GM23338 (cell line): ENCODE data around the gene PDP2. TPM values are rescaled to one million over a fixed set of nuclear protein-coding genes. Genes with fewer than 3 reads are reported as not detected.

Experiments
- ATAC-seq: fragments of 200-7000 bp; cut with Tn5 transposase; 3 replicates; pipeline ENCODE4 v1.9.1; 2020
- DNase-seq: peaks from one replicate; pipeline ENCODE4 v3.0.0-alpha.2; 2015; ENCODE audit warnings: low spot score
- H2AFZ ChIP-seq: fragments of 200-600 bp; sonication (generic); 2 replicates; pipeline ENCODE4 v1.8.0; 2016; ENCODE audit warnings: antibody characterized with exemption, mild to moderate bottlenecking, moderate library complexity
- H3F3A ChIP-seq: fragments of 200-600 bp; sonication (generic); replicated peaks from 2 replicates; pipeline ENCODE4 v1.8.0; 2017; ENCODE audit warnings: antibody characterized with exemption, mixed run types, low read depth
- H3K27ac ChIP-seq: fragments of 200-600 bp; sonication (generic); 2 replicates; pipeline ENCODE4 v1.6.1; 2016; ENCODE audit warnings: low read depth
- H3K27me3 ChIP-seq: fragments of 200-600 bp; sonication (generic); 2 replicates; pipeline ENCODE4 v1.8.0; 2016; ENCODE audit warnings: mild to moderate bottlenecking, mixed run types, moderate library complexity; ENCODE audit not compliant: insufficient read depth
- H3K36me3 ChIP-seq: fragments of 200-600 bp; sonication (generic); 2 replicates; pipeline ENCODE4 v1.8.0; 2016; ENCODE audit warnings: mild to moderate bottlenecking; ENCODE audit not compliant: insufficient read depth
- H3K4me1 ChIP-seq: fragments of 200-600 bp; sonication (generic); 2 replicates; pipeline ENCODE4 v1.8.0; 2016; ENCODE audit warnings: mild to moderate bottlenecking, moderate library complexity; ENCODE audit not compliant: insufficient read depth
- H3K4me2 ChIP-seq: fragments of 200-600 bp; sonication (generic); 2 replicates; pipeline ENCODE4 v1.7.1; 2017; ENCODE audit warnings: mixed run types
- H3K4me3 ChIP-seq: fragments of 200-600 bp; sonication (generic); 2 replicates; pipeline ENCODE4 v1.6.1; 2016; ENCODE audit warnings: mixed run types
- H3K79me2 ChIP-seq: fragments of 200-600 bp; sonication (generic); replicated peaks from 2 replicates; pipeline ENCODE4 v1.8.0; 2017; ENCODE audit warnings: mild to moderate bottlenecking; ENCODE audit not compliant: insufficient read depth
- H3K9me2 ChIP-seq: fragments of 200-600 bp; sonication (generic); 2 replicates; pipeline ENCODE4 v1.8.0; 2017; ENCODE audit not compliant: insufficient read depth
- H4K20me1 ChIP-seq: fragments of 200-600 bp; sonication (generic); replicated peaks from 2 replicates; pipeline ENCODE4 v1.8.0; 2017; ENCODE audit warnings: mild to moderate bottlenecking; ENCODE audit not compliant: insufficient read depth
- H3K27ac Mint-ChIP-seq: 2 replicates; pipeline ENCODE4 v1.8.0; 2020; ENCODE audit warnings: inconsistent platforms, mild to moderate bottlenecking, moderate library complexity, mixed read lengths
- H3K27me3 Mint-ChIP-seq: 3 replicates; pipeline ENCODE4 v1.8.0; 2022; ENCODE audit warnings: low read depth, mild to moderate bottlenecking, moderate library complexity, mixed read lengths, inconsistent platforms; ENCODE audit not compliant: insufficient read depth, poor library complexity
- H3K36me3 Mint-ChIP-seq: 3 replicates; pipeline ENCODE4 v1.8.0; 2021; ENCODE audit warnings: low read depth, mild to moderate bottlenecking, inconsistent platforms, moderate library complexity, mixed read lengths
- H3K4me1 Mint-ChIP-seq: 3 replicates; pipeline ENCODE4 v1.8.0; 2020; ENCODE audit warnings: mild to moderate bottlenecking, inconsistent platforms, mixed read lengths
- H3K4me3 Mint-ChIP-seq: 3 replicates; pipeline ENCODE4 v1.8.0; 2021; ENCODE audit warnings: moderate library complexity, mild to moderate bottlenecking, inconsistent platforms, mixed read lengths
- H3K9me3 Mint-ChIP-seq: 3 replicates; pipeline ENCODE4 v1.8.0; 2020; ENCODE audit warnings: moderate library complexity, mild to moderate bottlenecking, inconsistent platforms, mixed read lengths
- EZH2 ChIP-seq: fragments of 200-600 bp; sonication (generic); IDR thresholded peaks from one replicate; pipeline ENCODE4 v1.8.0; 2017; ENCODE audit warnings: antibody characterized with exemption, mild to moderate bottlenecking, low read depth; ENCODE audit not compliant: unreplicated experiment
- JUNB ChIP-seq: IDR thresholded peaks from one replicate; pipeline ENCODE4 v1.6.1; 2016; ENCODE audit warnings: antibody characterized with exemption; ENCODE audit not compliant: unreplicated experiment
- ZNF331 ChIP-seq: fragments of 250-450 bp; sonication (Bioruptor Pico); IDR thresholded peaks from 2 replicates; pipeline ENCODE4 v1.5.0; 2020; ENCODE audit warnings: low read depth, mild to moderate bottlenecking, moderate library complexity
- polyA plus RNA-seq: library from polyadenylated mRNA; unstranded; fragments of >200 nt; fragmentation: Nextera tagmentation; extraction: Ambion mirVana; gene quantifications from 2 replicates; pipeline ENCODE4 v1.2.1, GENCODE V29; 2016
- total RNA-seq: library from RNA; depleted of rRNA; stranded (reverse); fragments of >200 nt; shearing (Covaris generic); gene quantifications from 2 replicates; pipeline ENCODE4 v1.2.3, GENCODE V29; 2014
- TF ChIP-seq, protein P1 (sequence below), 2 experiments: fragments of 200-600 bp in 1 of 2; sonication (generic) in 1 of 2; conservative IDR thresholded peaks; 2 replicates each; pipeline versions ENCODE4 v1.5.1 to v1.6.1; 2016 to 2017; ENCODE audit warnings: antibody characterized with exemption in 2 of 2, low read depth in 2 of 2, mild to moderate bottlenecking in 2 of 2, moderate library complexity in 1 of 2

PDP2 gene
- total and polyA plus RNA-seq, 2 experiments from 2014 or later = 9.0 to 23.2 TPM

DNA sequence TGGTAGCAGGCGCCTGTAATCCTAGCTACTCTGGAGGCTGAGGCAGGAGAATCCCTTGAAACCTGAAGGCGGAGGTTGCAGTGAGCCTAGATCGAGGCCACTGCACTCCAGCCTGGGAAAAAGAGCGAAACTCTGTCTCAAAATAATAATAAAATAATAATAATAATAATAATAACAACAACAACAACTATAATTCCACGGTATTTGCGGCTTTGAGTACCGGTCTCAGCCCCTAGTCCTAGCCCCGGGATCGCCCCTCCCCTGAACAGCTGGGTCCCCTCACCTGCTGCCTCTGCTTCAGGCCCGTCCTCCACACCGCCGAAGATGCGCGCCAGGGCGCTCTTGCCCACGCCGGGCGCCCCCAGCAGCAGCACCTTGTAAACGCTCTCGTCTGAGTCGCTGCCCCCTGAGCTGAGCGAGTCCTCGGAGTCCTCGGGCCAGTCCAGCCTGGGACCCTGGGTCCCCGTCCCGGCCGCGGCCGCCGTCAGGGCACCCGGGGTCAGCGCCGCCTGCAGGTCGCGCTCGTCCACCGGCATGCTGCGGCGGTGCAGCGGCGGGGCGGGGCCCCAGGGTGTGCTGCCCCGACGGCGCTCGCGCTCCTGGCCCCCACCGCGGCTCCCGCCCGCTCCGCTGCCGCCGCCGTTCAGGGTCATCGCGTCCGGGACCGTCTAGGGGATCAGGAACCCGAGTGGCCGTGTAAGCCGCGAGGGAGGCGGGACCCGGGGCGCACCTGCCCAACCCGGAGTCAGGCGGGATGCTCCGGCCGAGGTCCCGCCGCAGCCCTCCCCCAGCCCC, 44.4 kb downstream of the PDP2 start:
- no peaks in the 10 kb centered on the region for H3K4me1 ChIP-seq
- peaks cover 48% of the 10 kb centered on the region for H3K27me3 ChIP-seq
- no peak overlapping the region for H3K27ac ChIP-seq
- no peaks in the 10 kb centered on the region for H3K9me2 ChIP-seq
- no peaks in the 10 kb centered on the region for H3F3A ChIP-seq
- H3K36me3 Mint-ChIP-seq = no peaks in the 10 kb centered on the region
- H3K27ac Mint-ChIP-seq = no peak overlapping the region
- DNase-seq = peak; percentile 79
- H2AFZ ChIP-seq = peak overlapping the region; percentile 93; the same call in 1 of the 2 replicates
- H3K79me2 ChIP-seq = no peaks in the 10 kb centered on the region
- ATAC-seq = peak; percentile 82
- peak overlapping the region; percentile 70 for H3K4me3 Mint-ChIP-seq
- TF ChIP-seq, protein P1, sequence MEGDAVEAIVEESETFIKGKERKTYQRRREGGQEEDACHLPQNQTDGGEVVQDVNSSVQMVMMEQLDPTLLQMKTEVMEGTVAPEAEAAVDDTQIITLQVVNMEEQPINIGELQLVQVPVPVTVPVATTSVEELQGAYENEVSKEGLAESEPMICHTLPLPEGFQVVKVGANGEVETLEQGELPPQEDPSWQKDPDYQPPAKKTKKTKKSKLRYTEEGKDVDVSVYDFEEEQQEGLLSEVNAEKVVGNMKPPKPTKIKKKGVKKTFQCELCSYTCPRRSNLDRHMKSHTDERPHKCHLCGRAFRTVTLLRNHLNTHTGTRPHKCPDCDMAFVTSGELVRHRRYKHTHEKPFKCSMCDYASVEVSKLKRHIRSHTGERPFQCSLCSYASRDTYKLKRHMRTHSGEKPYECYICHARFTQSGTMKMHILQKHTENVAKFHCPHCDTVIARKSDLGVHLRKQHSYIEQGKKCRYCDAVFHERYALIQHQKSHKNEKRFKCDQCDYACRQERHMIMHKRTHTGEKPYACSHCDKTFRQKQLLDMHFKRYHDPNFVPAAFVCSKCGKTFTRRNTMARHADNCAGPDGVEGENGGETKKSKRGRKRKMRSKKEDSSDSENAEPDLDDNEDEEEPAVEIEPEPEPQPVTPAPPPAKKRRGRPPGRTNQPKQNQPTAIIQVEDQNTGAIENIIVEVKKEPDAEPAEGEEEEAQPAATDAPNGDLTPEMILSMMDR (conservative IDR thresholded peaks at IDR 0.05; ENCODE audit: low read depth in 2 of 2) = peak; percentile 42 to 69
- TF ChIP-seq JUNB (no peak), EZH2 (no peak)
- H3K9me3 Mint-ChIP-seq = no peaks in the 10 kb centered on the region; the same call in 2 of the 3 replicates
- peak overlapping the region; percentile 65 for H3K4me3 ChIP-seq
- no peaks in the 10 kb centered on the region for H3K36me3 ChIP-seq
- peaks cover 8% of the 10 kb centered on the region for H3K4me1 Mint-ChIP-seq
- H3K4me2 ChIP-seq = peak overlapping the region; percentile 85
- H4K20me1 ChIP-seq = no peaks in the 10 kb centered on the region; the same call in 1 of the 2 replicates
- peaks cover 45% of the 10 kb centered on the region for H3K27me3 Mint-ChIP-seq

DNA sequence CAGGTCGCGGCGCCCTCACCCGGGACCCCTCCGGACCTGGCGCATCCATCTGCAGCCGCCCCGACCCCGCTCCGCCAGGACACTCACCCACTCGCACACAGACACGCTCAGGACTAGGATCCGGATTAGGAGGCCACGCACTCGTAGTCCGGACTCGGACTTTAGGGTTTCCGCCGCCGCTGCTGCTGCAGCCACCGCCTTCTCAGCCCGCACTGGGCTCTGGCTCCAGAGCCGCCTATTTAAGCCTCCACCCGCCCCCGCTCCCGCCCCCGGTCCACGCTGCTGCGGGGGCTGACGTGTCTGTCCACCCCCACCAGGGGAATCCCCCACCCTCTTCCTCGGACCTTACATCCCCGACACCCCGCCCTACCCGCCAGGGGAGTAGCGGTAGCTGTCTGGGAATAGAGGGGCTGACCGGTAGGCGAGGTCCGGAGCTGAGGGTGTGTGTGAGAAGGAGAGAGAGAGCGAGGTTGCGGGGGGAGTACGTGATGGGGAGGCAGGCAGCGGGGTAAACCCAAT, 45.1 kb downstream of the PDP2 start, which contains the start of gene RRAD:
Gene RRAD, minus strand, starts transcription at position 214 of the 519 bp plus-strand sequence. CDS start 356 bp downstream, outside the sequence.
- Histone ChIP-seq H3K27ac (no peak within 1 kb of the TSS), H3K27me3 (peaks cover 48% of the 10 kb centered on the region), H3K36me3 (no peaks in the 10 kb centered on the region), H3K79me2 (no peaks in the 10 kb centered on the region), H3F3A (no peaks in the 10 kb centered on the region), H3K9me2 (no peaks in the 10 kb centered on the region), H3K4me1 (no peaks in the 10 kb centered on the region), H4K20me1 (no peaks in the 10 kb centered on the region; the same call in 1 of the 2 replicates), H3K4me2 (peak within 1 kb of the TSS; percentile 85), H3K4me3 (peak within 1 kb of the TSS; percentile 65), H2AFZ (peak within 1 kb of the TSS; percentile 93; the same call in 1 of the 2 replicates)
- peak; percentile 68 for TF ChIP-seq EZH2
- no peak for TF ChIP-seq ZNF331 (CRISPR knock-in tag)
- no peaks in the 10 kb centered on the region; the same call in 2 of the 3 replicates for H3K9me3 Mint-ChIP-seq
- H3K4me1 Mint-ChIP-seq = peaks cover 8% of the 10 kb centered on the region
- peaks cover 46% of the 10 kb centered on the region for H3K27me3 Mint-ChIP-seq
- DNase-seq = peak; percentile 50
- no peak within 1 kb of the TSS for H3K27ac Mint-ChIP-seq
- no peaks in the 10 kb centered on the region for H3K36me3 Mint-ChIP-seq
- ATAC-seq = peak; percentile 33
- peak within 1 kb of the TSS; percentile 70 for H3K4me3 Mint-ChIP-seq
